Tibial artery (tissue), 4 donors: ENCODE results near the gene DPF3.

Experiments
- DNase-seq, 2 donors: peaks; one replicate each; pipeline ENCODE4 v3.0.0-alpha.2; 2019
- H3K27ac ChIP-seq, 2 donors: fragments of 200-600 bp; sonication (generic) in 1 of 2; 1 replicate in 1 of 2; 2 replicates in 1 of 2; pipeline ENCODE4 v1.5.1; 2018 to 2019; ENCODE audit warnings: mild to moderate bottlenecking in 1 of 2
- H3K27me3 ChIP-seq, 2 donors: fragments of 200-600 bp; sonication (generic) in 1 of 2; one replicate each; pipeline versions ENCODE4 v1.5.1 to v1.6.0; 2016 to 2019
- H3K36me3 ChIP-seq, 3 donors: fragments of 200-600 bp; sonication (generic) in 2 of 3; one replicate each; pipeline ENCODE4 v1.5.1; 2016 to 2019; ENCODE audit warnings: mild to moderate bottlenecking in 2 of 3
- H3K4me1 ChIP-seq, 4 donors: fragments of 200-600 bp; sonication (generic) in 2 of 4; 1 replicate in 3 of 4; 2 replicates in 1 of 4; pipeline ENCODE4 v1.5.1; 2016 to 2019
- H3K4me3 ChIP-seq, 2 donors: fragments of 200-600 bp; sonication (generic) in 1 of 2; 1 replicate in 1 of 2; 2 replicates in 1 of 2; pipeline ENCODE4 v1.5.1; 2018 to 2019; ENCODE audit warnings: mild to moderate bottlenecking in 2 of 2
- H3K9me3 ChIP-seq, 3 donors: fragments of 200-600 bp; sonication (generic) in 1 of 3; one replicate each; pipeline ENCODE4 v1.5.1; 2016 to 2019
- intact Hi-C: fragments of 100-400 bp; cut with DNase I; formaldehyde crosslinking; loops from one replicate; pipeline ENCODE4 v1.15.0; 2023; ENCODE audit warnings: low total_unique reads
- TF ChIP-seq, protein P1 (sequence below), 2 experiments: fragments of 200-600 bp in 1 of 2; fragments of 450-650 bp in 1 of 2; IDR thresholded peaks; one replicate each; pipeline ENCODE4 v1.5.1; 2017 to 2019; ENCODE audit warnings: antibody characterized with exemption in 2 of 2, mild to moderate bottlenecking in 1 of 2, moderate library complexity in 1 of 2

DPF3 gene

DNA sequence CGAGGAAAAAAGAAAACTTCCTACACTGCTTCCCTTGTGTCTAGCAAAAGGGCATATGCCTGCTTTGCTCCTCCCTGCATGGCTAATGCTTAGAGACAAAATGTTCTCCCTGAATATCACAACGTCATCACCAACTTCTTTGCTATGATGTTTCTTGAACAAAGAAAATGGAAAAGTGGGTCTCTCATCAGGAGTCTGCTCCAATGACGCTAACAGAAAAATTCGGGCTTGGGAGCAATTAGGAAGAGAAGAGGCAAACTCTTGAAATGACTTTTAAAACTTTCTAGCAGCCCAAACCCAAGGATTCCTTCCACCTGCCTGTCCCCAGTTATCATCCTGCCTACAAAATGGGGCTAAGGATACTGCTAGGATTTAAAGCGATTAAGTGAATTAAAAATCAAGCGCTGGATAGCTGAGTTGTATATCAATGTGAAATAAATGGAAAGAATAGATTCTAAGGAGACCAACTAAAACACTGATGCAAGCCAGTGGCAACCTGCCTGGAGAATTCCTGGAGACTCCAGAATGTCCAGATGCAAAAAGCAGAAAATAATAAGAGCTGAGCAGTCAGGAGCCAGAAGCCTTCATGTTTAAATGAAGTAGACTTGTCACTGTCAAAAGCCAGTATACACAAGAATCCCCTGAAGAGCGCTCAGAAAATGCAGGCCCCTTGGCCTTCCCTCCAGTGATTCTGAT, 183.8 kb downstream of the DPF3 start:
- DNase-seq = no peak
- intact Hi-C loops = no loop called here
- peak overlapping the region; percentile 31 to 49 for H3K27ac ChIP-seq
- H3K36me3 ChIP-seq = no peaks in the 10 kb centered on the region
- peaks cover 0 to 35% (median 22%) of the 10 kb centered on the region in 4 donors for H3K4me1 ChIP-seq
- no peaks in the 10 kb centered on the region for H3K9me3 ChIP-seq
- TF ChIP-seq, protein P1, sequence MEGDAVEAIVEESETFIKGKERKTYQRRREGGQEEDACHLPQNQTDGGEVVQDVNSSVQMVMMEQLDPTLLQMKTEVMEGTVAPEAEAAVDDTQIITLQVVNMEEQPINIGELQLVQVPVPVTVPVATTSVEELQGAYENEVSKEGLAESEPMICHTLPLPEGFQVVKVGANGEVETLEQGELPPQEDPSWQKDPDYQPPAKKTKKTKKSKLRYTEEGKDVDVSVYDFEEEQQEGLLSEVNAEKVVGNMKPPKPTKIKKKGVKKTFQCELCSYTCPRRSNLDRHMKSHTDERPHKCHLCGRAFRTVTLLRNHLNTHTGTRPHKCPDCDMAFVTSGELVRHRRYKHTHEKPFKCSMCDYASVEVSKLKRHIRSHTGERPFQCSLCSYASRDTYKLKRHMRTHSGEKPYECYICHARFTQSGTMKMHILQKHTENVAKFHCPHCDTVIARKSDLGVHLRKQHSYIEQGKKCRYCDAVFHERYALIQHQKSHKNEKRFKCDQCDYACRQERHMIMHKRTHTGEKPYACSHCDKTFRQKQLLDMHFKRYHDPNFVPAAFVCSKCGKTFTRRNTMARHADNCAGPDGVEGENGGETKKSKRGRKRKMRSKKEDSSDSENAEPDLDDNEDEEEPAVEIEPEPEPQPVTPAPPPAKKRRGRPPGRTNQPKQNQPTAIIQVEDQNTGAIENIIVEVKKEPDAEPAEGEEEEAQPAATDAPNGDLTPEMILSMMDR (IDR thresholded peaks at IDR 0.05) = no peak
- H3K4me3 ChIP-seq = no peak overlapping the region
- H3K27me3 ChIP-seq = no peaks in the 10 kb centered on the region

DNA sequence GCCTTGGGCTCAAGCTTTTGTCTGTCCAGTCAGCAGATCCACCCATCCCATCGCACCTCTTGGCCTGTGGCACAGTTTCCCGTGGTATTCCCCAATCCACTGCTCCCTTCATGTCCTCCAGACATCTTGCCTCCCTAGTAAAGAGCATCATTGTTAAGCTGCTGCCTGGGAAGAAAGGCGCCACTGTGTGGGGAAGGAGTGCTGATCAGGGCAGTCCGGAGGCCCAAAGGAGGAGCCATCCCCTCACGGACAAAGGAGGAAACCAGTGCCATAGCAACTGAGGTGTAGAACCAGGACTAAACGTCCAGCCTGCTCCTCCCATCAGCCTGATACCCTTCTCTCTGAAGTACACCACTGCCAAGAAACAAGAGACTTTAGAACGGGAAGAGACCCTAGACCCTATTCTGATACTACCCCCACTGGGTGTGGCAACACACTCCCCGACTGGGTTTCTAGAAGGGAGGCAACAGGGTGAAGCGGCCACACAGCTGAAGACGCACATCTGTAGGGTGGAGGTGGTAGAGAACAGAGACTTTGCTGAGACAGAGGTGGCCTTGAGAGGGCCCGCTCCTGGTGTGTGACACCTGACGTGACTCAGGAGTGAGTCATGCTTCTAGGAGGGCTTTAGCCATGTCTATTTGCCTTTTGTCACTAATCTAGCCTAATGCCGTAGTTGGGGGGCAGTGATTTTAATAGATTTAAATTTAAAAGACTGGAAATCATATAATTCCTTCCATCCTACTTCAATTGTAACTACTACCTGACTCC, 185.0 kb downstream of the DPF3 start:
- peaks cover 0 to 29% (median 16%) of the 10 kb centered on the region in 4 donors for H3K4me1 ChIP-seq
- H3K9me3 ChIP-seq = no peaks in the 10 kb centered on the region
- TF ChIP-seq, protein P1 (IDR thresholded peaks at IDR 0.05) = no peak
- H3K36me3 ChIP-seq = no peaks in the 10 kb centered on the region
- H3K27me3 ChIP-seq = no peaks in the 10 kb centered on the region
- peak overlapping the region in 1 of 2 donors; percentile 31 for H3K27ac ChIP-seq
- no peak overlapping the region for H3K4me3 ChIP-seq
- intact Hi-C loops = no loop called here
- DNase-seq = no peak

DNA sequence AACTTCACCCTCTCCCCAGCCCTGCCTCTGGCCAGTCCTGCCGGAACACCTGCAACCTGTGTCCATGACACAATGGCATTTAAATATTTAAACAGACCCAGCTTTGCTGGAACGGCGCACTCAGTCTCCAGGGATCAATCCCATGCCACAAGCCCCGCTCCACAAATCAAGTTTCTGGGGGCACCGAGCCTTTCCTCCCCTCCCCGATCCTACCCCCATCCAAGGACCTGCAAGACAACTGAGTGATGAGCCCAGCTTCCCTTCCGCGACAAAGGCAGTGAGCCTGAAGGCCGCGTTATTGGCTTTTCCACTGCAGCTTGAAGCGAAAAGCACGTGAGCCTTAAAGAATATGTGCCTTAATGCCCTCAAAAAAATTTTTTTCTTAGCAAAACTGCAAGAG, 185.7 kb downstream of the DPF3 start:
- intact Hi-C loops = no loop called here
- no peaks in the 10 kb centered on the region for H3K9me3 ChIP-seq
- no peaks in the 10 kb centered on the region for H3K36me3 ChIP-seq
- no peaks in the 10 kb centered on the region for H3K27me3 ChIP-seq
- no peak overlapping the region for H3K4me3 ChIP-seq
- H3K27ac ChIP-seq = no peak overlapping the region
- TF ChIP-seq, protein P1 (IDR thresholded peaks at IDR 0.05) = no peak
- H3K4me1 ChIP-seq = peaks cover 0 to 29% (median 16%) of the 10 kb centered on the region in 4 donors
- no peak for DNase-seq

DNA sequence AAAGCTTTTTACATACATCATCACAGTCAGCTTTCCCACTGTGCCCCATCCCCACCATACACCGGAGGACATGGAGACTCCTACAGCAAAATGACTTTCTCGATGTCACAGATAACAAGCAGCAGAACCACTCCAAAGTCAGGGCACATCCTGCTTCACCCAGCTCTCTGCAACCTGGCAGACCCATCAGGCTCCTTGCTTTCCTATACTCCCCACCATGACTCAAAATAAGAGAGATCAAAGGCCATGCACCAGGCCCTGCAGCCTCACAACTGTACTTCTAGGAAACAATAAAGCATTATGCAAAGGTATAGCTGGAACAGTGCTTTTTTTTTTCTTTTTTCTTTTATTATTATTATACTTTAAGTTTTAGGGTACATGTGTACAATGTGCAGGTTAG, 187.4 kb downstream of the DPF3 start:
- Histone ChIP-seq H3K4me1 (peaks cover 0 to 15% (median 11%) of the 10 kb centered on the region in 4 donors), H3K27ac (no peak overlapping the region), H3K27me3 (no peaks in the 10 kb centered on the region), H3K36me3 (no peaks in the 10 kb centered on the region), H3K9me3 (no peaks in the 10 kb centered on the region), H3K4me3 (no peak overlapping the region)
- intact Hi-C loops = no loop called here
- no peak for DNase-seq
- TF ChIP-seq, protein P1 (IDR thresholded peaks at IDR 0.05) = no peak

DNA sequence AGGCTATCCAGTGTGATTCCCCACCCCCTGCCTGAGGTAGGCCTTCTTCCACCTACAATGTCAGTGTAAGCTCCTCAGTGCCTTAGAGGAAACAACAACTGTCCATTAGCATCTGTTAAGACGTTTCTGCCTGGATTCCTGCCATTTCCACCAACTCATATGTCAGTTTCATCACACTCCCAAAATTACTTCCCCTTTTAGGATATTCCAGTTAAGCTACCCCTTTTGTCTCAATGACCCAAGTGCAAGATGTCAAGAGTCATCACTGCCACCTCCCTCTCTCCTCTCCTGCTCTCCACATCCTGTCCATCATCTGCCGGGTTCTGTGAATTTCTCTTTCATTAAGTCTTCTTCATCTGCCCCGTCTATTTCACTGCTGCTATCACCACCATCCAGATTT, 189.4 kb downstream of the DPF3 start:
- no peaks in the 10 kb centered on the region for H3K36me3 ChIP-seq

More for the DNA sequence above, 189.4 kb downstream of the DPF3 start:
- intact Hi-C loops = no loop called here
- no peak overlapping the region for H3K27ac ChIP-seq
- TF ChIP-seq, protein P1 (IDR thresholded peaks at IDR 0.05) = no peak
- no peak for DNase-seq
- H3K27me3 ChIP-seq = no peaks in the 10 kb centered on the region
- no peak overlapping the region for H3K4me3 ChIP-seq
- no peaks in the 10 kb centered on the region for H3K9me3 ChIP-seq
- peaks cover 0 to 12% (median 9%) of the 10 kb centered on the region in 4 donors for H3K4me1 ChIP-seq
